ENCODE measurements around the gene ARF4.

The ARF4 gene

GRCh38 chr3:57596495-57597126, 533 bp downstream of the ARF4 start:
- DNase-seq (ENCODE audit: insufficient read length, low spot score) = peak; percentile 62
- peak; percentile 61 for FAIRE-seq

DNA sequence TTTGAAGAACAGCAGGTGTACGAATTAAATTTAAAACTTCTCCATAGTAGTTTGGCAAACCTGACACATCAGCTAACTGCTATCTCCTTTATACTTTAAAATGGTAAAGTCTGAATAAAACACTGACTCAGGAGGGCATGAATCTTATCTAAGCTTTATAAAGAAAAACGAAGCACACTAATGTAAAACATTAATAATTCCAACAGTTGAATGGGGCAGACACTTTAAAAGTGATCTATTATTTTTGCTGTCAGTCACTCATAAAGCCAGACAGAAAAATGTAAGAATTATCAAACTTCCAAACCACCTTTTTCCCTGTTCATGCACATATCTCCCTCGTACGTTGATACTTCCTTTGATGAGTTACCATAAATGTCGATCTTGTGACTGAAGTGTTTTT, 2.6 kb downstream of the ARF4 start:
- no peak for DNase-seq (ENCODE audit: insufficient read length, low spot score)
- TF ChIP-seq POLR2A (IDR thresholded peaks at IDR 0.05; ENCODE audit: low read depth, low read length) = no peak
- no peak for FAIRE-seq

More at GRCh38 chr3:57596495-57597126, 533 bp downstream of the ARF4 start:
- peak; percentile 69 for TF ChIP-seq POLR2A (IDR thresholded peaks at IDR 0.05; ENCODE audit: low read depth, low read length)

- DNase-seq (ENCODE audit: insufficient read length, low spot score) (no peak), FAIRE-seq (no peak)
- TF ChIP-seq POLR2A (IDR thresholded peaks at IDR 0.05; ENCODE audit: low read depth, low read length) = no peak
These were observed 3.0 kb downstream of the ARF4 start for GRCh38 chr3:57594144-57594543.

- TF ChIP-seq POLR2A (IDR thresholded peaks at IDR 0.05; ENCODE audit: low read depth, low read length) = no peak
- no peak for DNase-seq (ENCODE audit: insufficient read length, low spot score)
- FAIRE-seq = no peak
These were observed 4.8 kb downstream of the ARF4 start for GRCh38 chr3:57592306-57592705.

DNA sequence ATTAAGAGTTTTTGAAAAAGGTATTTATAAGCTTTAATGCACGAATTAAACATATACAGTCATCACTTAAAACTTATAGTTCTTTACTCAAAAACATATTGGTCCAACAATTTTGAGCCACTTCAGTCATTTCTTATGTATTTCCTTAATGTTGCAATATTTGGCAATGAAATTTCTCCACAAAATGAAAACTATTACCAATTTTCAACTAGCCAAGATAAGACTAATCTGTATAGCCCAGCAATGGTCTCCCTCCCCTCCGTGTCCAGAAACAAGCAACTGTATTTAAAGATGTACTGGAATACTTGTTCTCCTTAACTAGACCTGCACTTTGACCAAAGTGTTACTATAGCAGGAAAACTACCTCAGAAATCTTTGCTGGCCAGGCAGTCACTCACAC, 9.2 kb downstream of the ARF4 start:
- no peak for DNase-seq (ENCODE audit: insufficient read length, low spot score)
- peak; percentile 60 for FAIRE-seq
- TF ChIP-seq POLR2A (IDR thresholded peaks at IDR 0.05; ENCODE audit: low read depth, low read length) = no peak

DNA sequence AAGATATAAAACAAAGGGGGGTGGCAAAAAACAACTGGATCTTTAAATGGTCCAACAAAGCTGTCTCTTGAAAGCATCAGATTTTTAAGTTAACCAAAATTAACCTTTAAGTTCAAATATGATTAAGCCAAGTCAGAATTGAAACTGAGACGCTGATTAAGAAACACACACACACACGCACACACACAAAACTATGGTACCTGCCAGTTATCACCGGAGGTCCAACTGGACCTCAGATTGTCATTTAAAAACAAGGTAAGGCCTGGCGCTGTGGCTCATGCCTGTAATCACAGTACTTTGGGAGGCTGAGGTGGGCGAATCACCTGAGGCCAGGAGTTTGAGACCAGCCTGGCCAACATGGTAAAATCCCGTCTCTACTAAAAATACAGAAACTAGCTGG, 10.4 kb downstream of the ARF4 start:
- FAIRE-seq = no peak
- DNase-seq (ENCODE audit: insufficient read length, low spot score) = no peak
- TF ChIP-seq POLR2A (IDR thresholded peaks at IDR 0.05; ENCODE audit: low read depth, low read length) = no peak

- DNase-seq (ENCODE audit: insufficient read length, low spot score) (no peak), FAIRE-seq (no peak)
- TF ChIP-seq POLR2A (IDR thresholded peaks at IDR 0.05; ENCODE audit: low read depth, low read length) = no peak
These were observed 13.6 kb downstream of the ARF4 start for GRCh38 chr3:57583544-57583943.

DNA sequence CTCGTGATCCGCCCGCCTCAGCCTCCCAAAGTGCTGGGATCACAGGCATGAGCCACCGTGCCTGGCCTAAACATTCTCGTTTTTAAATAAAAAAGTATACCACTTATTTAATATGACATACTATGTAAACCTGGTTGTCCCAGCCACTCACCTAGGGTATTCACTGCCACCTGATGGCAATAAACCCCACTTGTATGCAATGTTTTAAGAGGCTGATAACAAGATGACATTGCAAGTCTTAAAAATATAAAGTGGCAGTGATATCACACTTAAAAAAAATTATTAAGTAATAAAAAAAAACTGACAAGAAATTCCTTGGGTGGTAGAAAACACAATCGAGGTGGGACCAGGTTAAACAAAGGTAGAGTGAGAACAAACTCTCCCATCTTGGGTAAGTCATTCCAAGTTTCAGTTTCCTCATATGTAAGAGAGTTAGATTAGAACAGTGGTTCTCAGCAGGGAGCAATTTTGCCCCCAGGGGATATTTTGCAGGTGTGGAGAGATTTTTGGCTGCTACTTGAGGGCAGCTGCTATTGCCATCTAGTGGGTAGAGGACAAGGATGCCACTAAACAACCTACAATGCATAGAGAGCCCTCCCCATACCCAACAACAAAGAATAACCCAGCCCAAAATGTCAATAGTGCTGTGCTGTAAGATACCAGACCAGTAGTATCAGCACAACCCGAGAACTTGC, 14.5 kb downstream of the ARF4 start:
- no peak for TF ChIP-seq POLR2A (IDR thresholded peaks at IDR 0.05; ENCODE audit: low read depth, low read length)
- no peak for DNase-seq (ENCODE audit: insufficient read length, low spot score)
- FAIRE-seq = no peak

GRCh38 chr3:57577801-57578200, 19.3 kb downstream of the ARF4 start:
- TF ChIP-seq POLR2A (IDR thresholded peaks at IDR 0.05; ENCODE audit: low read depth, low read length) = no peak

DNA sequence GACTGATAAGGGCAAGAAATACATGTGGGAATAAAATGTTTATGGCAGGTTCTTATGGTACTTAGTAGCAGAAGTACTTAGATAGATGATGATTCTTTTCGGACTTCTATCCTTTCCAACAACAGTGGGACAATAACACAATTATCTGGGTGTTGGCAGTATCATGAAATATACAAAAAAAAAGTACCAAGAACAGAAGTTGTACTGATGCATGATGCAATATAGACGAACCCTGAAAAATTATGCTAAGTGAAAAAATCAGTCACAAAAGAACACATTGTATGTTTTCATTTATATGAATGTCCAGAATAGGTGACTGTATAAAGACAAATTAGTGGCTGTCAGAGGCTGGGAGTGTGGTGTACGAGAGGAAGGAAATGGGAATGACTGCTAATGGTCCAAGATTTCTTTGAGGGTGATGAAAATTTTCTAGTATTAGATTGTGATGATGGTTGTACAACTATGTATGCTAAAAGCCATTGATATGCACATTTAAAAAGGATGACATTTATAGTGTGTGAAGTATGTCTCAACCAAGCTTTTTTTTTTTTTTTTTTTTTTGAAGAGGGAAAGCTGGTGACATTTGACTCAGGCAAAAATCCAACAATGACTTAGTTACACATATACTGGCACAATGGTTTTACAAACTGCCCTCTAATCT, 21.0 kb downstream of the ARF4 start:
- no peak for TF ChIP-seq POLR2A (IDR thresholded peaks at IDR 0.05; ENCODE audit: low read depth, low read length)
- no peak for DNase-seq (ENCODE audit: insufficient read length, low spot score)

More at GRCh38 chr3:57577801-57578200, 19.3 kb downstream of the ARF4 start:
- DNase-seq (ENCODE audit: insufficient read length, low spot score) = no peak
- no peak for FAIRE-seq

DNA sequence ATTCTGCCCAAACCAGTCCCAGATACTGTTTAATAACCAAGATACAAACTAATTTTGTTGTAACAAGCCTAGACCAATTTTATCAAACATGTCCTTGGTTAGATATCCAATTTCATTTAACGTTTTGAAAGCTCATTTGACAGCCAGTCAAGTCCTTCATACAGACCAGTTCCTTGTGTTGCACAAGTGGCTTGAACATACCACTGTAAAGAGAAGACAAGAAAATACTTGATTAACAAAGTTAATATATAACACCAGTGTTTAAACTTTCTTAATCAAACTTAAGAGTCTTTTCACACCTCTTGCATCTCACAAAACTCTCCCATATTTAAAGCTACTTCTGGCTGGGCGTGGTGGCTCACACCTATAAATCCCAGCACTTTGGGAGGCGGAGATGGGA, 25.0 kb downstream of the ARF4 start:
- no peak for DNase-seq (ENCODE audit: insufficient read length, low spot score)
- no peak for TF ChIP-seq POLR2A (IDR thresholded peaks at IDR 0.05; ENCODE audit: low read depth, low read length)
- peak; percentile 60 for FAIRE-seq

More for the DNA sequence above, 21.0 kb downstream of the ARF4 start:
- FAIRE-seq = peak; percentile 41

GRCh38 chr3:57570878-57571277, 26.3 kb downstream of the ARF4 start:
- FAIRE-seq (no peak), DNase-seq (ENCODE audit: insufficient read length, low spot score) (no peak)
- no peak for TF ChIP-seq POLR2A (IDR thresholded peaks at IDR 0.05; ENCODE audit: low read depth, low read length)

DNA sequence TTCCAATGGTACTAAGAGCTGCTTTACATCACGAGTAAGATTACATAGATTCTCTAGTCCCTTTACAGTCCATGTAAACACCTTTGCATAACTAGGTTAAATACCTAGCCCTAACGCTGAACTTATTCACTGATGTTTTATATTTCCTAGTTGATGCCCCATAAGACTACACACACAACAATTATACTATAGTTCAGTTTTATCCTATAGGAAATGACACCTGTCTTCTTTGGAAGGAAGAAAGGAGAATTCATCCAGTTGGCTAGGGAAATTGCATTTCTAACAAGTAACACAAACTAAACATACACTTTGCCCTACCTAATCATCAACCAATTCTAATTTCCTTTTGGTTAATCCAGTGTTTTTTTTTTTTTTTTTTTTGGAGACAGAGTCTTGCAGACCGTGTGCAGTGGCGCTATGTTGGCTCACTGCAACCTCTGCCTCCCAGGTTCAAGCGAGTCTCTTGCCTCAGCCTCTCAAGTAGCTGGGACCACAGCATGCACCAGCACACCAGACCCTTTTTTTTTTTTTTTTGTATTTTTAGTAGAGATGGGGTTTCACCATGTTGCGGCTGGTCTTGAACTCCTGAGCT, 27.2 kb downstream of the ARF4 start:
- FAIRE-seq (no peak), DNase-seq (ENCODE audit: insufficient read length, low spot score) (no peak)

DNA sequence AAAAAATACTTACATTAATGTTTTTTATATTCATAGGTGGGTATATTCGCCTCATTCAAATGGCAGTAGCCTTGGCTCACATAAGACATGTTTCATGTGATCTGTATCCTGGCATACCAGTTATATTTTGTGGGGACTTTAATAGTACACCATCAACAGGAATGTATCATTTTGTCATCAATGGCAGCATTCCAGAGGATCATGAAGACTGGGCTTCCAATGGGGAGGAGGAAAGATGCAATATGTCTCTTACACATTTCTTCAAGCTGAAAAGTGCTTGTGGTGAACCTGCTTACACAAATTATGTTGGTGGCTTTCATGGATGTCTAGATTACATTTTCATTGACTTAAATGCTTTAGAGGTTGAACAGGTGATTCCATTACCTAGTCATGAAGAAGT, 37.6 kb downstream of the ARF4 start:
- TF ChIP-seq POLR2A (IDR thresholded peaks at IDR 0.05; ENCODE audit: low read depth, low read length) = no peak
- DNase-seq (ENCODE audit: insufficient read length, low spot score) = no peak
- FAIRE-seq = no peak

More for the DNA sequence above, 27.2 kb downstream of the ARF4 start:
- no peak for TF ChIP-seq POLR2A (IDR thresholded peaks at IDR 0.05; ENCODE audit: low read depth, low read length)

Measured in H54 (cell line).